ENCODE results near the gene HUNK.
"Not testable (repeated sequence)": the region's sequence is repeated elsewhere in the genome, so short reads cannot be mapped to it uniquely, and the experiment has no call there.

Gene HUNK

GRCh38 chr21:31871371-31871770 lies 1.4 kb upstream of the HUNK start:
- not testable (repeated sequence) for DNase-seq

- no peak for DNase-seq
These were observed 758 bp upstream of the HUNK start for GRCh38 chr21:31872072-31872451.

- DNase-seq: no peak
These were observed 465 bp downstream of the HUNK start for GRCh38 chr21:31873275-31873695.

- peak; percentile 75 for DNase-seq
These were observed 1.1 kb downstream of the HUNK start for GRCh38 chr21:31873696-31874599.

GRCh38 chr21:31874812-31875212 lies 2.0 kb downstream of the HUNK start:
- no peak for DNase-seq

- no peak for DNase-seq
These were observed 2.7 kb downstream of the HUNK start for GRCh38 chr21:31875496-31876015.

- no peak for DNase-seq
These were observed 4.7 kb downstream of the HUNK start for GRCh38 chr21:31877463-31877957.

- DNase-seq: no peak
These were observed 6.0 kb downstream of the HUNK start for GRCh38 chr21:31878831-31879230.

GRCh38 chr21:31879241-31879650 lies 6.4 kb downstream of the HUNK start:
- no peak for DNase-seq

GRCh38 chr21:31879911-31880310 lies 7.1 kb downstream of the HUNK start:
- no peak for DNase-seq

- no peak for DNase-seq
These were observed 8.0 kb downstream of the HUNK start for GRCh38 chr21:31880816-31881215.

GRCh38 chr21:31882711-31883110 lies 9.9 kb downstream of the HUNK start:
- DNase-seq: no peak

GRCh38 chr21:31885146-31885545 lies 12.3 kb downstream of the HUNK start:
- no peak for DNase-seq

- no peak for DNase-seq
These were observed 14.1 kb downstream of the HUNK start for GRCh38 chr21:31886915-31887314.

GRCh38 chr21:31887391-31887841 lies 14.6 kb downstream of the HUNK start:
- no peak for DNase-seq

GRCh38 chr21:31888936-31889371 lies 16.1 kb downstream of the HUNK start:
- no peak for DNase-seq

- no peak for DNase-seq
These were observed 16.6 kb downstream of the HUNK start for GRCh38 chr21:31889460-31889859.

GRCh38 chr21:31892686-31893085 lies 19.9 kb downstream of the HUNK start:
- no peak for DNase-seq

GRCh38 chr21:31893851-31894415 lies 21.1 kb downstream of the HUNK start:
- no peak for DNase-seq

GRCh38 chr21:31894457-31894856 lies 21.6 kb downstream of the HUNK start:
- DNase-seq: no peak

- DNase-seq: no peak
These were observed 22.4 kb downstream of the HUNK start for GRCh38 chr21:31895077-31895835.

GRCh38 chr21:31896019-31896418 lies 23.2 kb downstream of the HUNK start:
- no peak for DNase-seq

GRCh38 chr21:31897311-31897710 lies 24.5 kb downstream of the HUNK start:
- no peak for DNase-seq

Measured in stimulated activated CD4-positive, alpha-beta T cell treated with anti-CD3 and anti-CD28 coated beads, Interleukin-15, amount 100 ng/mL, for 24 hours (primary cell).